GM18498 (cell line): Measurements from ENCODE around the gene MAP10.

Source experiments
- ATAC-seq: cut with Tn5 transposase; IDR thresholded peaks from one replicate; pipeline ENCODE4 v1.9.1; 2021; ENCODE audit warnings: mild to moderate bottlenecking, moderate library complexity; ENCODE audit not compliant: unreplicated experiment

Gene MAP10

GRCh38 chr1:232795497-232796053, 9.6 kb upstream of the MAP10 start:
- ATAC-seq, result no peak

DNA sequence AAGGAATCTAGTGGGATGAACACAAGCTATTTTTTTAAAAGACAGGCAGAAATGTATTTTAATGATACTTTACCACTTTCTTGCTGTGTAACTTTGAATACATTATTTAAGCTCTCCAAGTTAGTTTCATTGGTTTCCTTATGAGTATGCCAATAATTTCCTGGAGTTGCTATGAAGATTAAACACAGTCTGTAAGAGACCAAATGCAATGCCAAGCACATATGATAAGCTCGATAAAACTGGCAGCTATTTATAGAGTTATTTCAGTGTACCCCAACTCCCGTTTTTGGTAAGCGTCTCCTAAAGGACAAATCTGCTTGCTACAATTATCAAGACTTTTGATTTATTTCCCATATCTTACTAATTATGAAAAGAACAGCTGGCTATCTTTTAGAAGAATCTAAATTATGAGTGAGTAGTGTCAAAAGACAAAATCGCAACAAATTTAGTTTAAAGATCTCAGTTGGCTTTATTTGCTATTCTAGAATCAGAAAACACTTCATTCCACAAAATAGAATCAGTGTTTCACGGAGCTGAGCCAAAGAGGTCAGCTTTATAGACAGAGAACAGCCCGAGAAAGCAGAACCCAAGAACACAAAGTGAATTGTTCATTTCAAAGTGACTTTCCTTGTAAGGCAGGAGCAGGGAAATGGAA, 7.2 kb upstream of the MAP10 start:
- ATAC-seq, result no peak

DNA sequence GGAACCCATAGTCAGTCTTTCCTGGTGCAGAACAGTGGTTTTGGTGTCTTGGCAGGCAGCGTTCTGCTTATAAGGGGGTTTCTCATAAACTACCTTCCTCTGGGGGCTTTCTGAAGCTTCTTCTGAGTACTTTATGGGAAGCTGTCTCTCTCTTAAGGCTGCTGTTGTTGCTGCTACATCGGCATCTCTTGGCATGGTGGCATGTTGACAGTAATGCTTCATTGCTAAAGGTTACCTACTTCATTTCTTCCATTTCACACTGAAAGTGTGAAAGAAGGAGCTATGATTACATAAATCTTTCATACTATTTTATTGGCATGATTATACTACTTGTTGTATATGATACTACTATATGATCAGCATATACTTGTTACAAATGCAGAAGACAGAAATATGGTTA, 6.3 kb upstream of the MAP10 start:
- no peak for ATAC-seq

DNA sequence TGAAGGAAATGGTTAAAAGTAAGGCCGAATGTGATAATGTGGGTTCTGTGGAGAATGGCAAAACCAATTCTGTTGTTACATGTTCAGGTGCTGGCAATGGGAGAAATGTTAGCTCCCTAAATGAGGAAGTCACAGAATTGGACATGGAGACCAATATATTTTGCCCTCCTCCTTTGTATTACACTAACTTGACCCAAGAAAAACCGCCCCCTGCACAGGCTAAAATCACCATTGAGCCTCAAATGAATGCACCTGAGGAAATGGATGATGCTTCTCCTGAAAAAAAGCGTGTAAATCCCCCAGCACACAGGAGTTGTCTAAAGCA, 932 bp downstream of the MAP10 start:
- ATAC-seq, result no peak

GRCh38 chr1:232810856-232811255, 5.6 kb downstream of the MAP10 start:
- ATAC-seq, result no peak

- ATAC-seq, result no peak
Measured at GRCh38 chr1:232812560-232812959, 7.3 kb downstream of the MAP10 start.

DNA sequence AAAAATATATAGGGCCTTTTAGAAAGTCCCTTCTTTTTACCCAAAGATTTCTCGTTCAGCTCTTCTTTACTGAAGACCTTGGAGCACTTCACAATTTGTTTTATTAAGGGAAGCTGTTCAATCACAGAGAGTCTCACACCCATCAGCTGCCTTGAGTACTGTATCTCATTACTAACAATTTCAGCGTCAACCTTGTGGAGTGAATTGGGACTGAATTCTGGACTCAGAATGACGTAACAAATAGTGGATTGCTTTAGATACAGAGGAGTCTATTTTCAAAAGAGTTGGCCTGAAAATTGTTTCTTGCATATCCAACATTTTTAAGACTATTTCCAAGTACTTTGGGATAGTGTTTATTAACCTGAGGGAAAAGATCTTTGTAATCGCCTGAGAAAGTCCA, 7.9 kb downstream of the MAP10 start:
- ATAC-seq, result no peak

GRCh38 chr1:232813760-232814159, 8.5 kb downstream of the MAP10 start:
- no peak for ATAC-seq

- no peak for ATAC-seq
Measured at GRCh38 chr1:232816324-232816723, 11.1 kb downstream of the MAP10 start.

- no peak for ATAC-seq
Measured at GRCh38 chr1:232818040-232818439, 12.8 kb downstream of the MAP10 start.

DNA sequence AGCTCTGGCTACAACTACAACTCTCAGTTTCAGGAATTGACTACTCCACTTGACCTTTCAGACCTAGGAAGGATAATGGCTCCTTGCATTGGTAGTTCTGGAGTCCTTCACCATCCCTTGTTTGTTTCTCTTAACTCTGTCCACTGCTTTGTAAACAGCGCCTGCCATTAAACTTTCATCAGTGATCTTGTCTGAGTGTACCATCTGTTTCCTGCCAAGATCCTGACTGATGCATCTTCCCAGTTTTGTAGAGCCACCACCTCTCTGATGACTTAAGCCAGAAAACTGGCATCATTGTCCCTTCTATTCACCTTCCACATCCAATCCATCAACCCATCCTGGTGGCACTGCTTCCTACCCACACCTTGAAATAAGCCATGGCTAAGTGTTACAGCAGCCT, 15.2 kb downstream of the MAP10 start:
- no peak for ATAC-seq

- ATAC-seq, result no peak
Measured at GRCh38 chr1:232822530-232822929, 17.3 kb downstream of the MAP10 start.

- no peak for ATAC-seq
Measured at GRCh38 chr1:232826318-232826717, 21.1 kb downstream of the MAP10 start.

DNA sequence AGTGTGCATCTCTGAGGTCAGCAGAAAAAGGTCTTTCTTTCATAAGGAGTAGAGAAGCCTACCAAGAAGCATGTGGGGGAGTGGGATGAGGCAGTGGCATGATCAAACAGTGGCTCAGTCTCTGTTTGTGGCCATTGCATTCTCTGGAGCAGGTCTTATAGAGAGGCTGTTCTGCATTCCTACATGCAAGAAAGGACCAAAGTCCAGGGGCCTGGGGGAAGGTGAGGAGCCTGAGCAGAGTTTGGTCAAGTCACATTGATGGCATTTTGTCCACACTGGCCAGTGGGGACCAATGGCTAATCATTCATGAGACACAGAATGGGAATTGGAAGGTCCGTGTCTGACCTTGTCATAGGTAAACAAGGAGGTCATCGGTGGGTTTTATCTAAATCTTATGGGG, 25.4 kb downstream of the MAP10 start:
- ATAC-seq, result no peak

- no peak for ATAC-seq
Measured at GRCh38 chr1:232831895-232832294, 26.7 kb downstream of the MAP10 start.

- ATAC-seq, result no peak
Measured at GRCh38 chr1:232834066-232834465, 28.9 kb downstream of the MAP10 start.

DNA sequence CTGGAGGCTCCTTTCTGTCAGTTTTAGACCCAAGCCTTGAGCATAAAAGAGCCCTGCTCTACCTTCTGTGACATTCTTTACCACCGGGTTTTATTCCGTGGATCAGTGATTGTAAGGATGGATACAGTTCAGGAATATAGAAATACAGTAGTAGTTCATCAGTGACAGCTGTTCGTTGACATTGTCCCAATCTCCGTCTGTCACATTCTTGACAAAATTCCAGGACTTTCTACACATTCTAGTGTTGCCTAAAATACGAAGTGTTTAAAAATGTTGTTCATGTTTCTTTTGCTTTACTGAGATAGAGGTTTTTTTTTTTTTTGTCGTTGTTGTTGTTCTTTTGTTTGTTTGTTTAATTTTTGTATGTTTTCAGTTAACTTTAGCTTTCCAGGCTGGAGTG, 29.9 kb downstream of the MAP10 start:
- no peak for ATAC-seq

GRCh38 chr1:232837087-232837486, 31.9 kb downstream of the MAP10 start:
- no peak for ATAC-seq

- no peak for ATAC-seq
Measured at GRCh38 chr1:232841823-232842565, 36.8 kb downstream of the MAP10 start.

- no peak for ATAC-seq
Measured at GRCh38 chr1:232844791-232845190, 39.6 kb downstream of the MAP10 start.

GRCh38 chr1:232845406-232845955, 40.3 kb downstream of the MAP10 start:
- no peak for ATAC-seq

GRCh38 chr1:232851532-232851931, 46.3 kb downstream of the MAP10 start:
- ATAC-seq, result no peak
